Left cardiac atrium (tissue), 4 donors: Measurements from ENCODE around the gene DENND11. TPM values are rescaled to one million over a fixed set of nuclear protein-coding genes. Genes with fewer than 3 reads are reported as not detected.
A peak's percentile ranks its signal among the peaks of the same experiment; 100 is the strongest.

Experiments
- ATAC-seq, 2 donors: fragments of 200-7000 bp; cut with Tn5 transposase; one replicate each; pipeline ENCODE4 v1.9.1; 2020; ENCODE audit warnings: mild to moderate bottlenecking in 2 of 2, moderate library complexity in 2 of 2
- DNase-seq: peaks from one replicate; pipeline ENCODE4 v3.0.0-alpha.2; 2020
- intact Hi-C, 2 donors: fragments of 100-400 bp; cut with DNase I; formaldehyde crosslinking; loops; one replicate each; pipeline versions ENCODE4 v1.14.1 to v1.15.1; 2022 to 2023
- total RNA-seq, 2 donors: library from RNA; stranded (reverse); fragmentation: NEBNext Ultra II Directional; extraction: Animal tissue kit (Norgen Biotek cat#: 25700); gene quantifications; one replicate each; pipeline ENCODE4 v1.2.1, GENCODE V29; 2021
- donor health status: DM: no; HTN: yes; CAD: no.
- donor health status: DM: no; HTN: yes; CAD: no; lungs with severe emphysema.
- donor health status: DM: yes; HTN: yes; CAD: no.
- donor health status: Dilated cardiomyopathy.

DENND11 gene
- total RNA-seq, 2 donors from 2014 or later: 10.6 to 11.1 TPM

DNA sequence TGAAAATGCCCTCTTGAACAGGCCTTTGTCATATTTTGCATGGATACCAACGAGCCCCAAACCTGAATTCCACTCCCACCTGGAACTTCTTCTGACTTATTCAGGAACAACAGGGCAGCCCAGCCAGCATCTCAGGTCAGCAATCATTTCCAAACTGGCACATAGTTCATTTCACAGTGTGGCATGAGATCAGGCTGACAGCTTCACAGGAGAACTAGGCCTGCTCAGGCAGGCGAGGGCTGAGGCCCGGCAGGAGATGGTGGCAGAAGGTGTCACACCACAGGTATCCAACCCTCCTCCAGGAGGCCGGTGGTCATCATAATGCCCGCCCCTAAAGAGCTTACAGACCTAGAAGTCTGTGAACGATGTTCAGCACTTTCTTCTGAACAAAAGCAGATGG lies 42.5 kb downstream of the DENND11 start:
- intact Hi-C loops: loop anchor here in 1 of 2 donors (5.0 kb wide), 1 partner anchor 78 kb away; the partner anchor contains the start of gene SSBP1
- no peak for DNase-seq
- no peak for ATAC-seq

GRCh38 chr7:141654551-141654950 lies 47.4 kb downstream of the DENND11 start:
- intact Hi-C loops: no loop called here

DNA sequence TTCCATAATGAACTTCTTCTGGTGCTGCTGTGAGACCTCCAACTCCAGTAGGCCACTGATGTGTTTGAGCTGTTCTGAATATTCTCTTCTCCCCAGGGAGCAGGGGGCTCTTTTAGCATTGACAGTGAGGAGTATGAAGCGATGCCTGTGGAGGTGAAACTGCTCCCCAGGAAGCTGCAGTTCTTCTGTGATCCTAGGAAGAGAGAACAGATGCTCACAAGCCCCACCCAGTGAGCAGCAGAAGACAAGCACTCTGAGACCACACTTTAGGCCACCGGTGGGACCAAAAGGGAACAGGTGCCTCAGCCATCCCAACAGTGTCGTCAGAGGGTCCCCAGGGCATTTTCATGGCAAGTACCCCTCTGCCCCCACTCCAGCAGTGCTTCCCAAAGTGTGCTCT lies 49.3 kb downstream of the DENND11 start:
- ATAC-seq: no peak
- no peak for DNase-seq
- intact Hi-C loops: no loop called here

More at GRCh38 chr7:141654551-141654950, 47.4 kb downstream of the DENND11 start:
- DNase-seq (peak; percentile 49), ATAC-seq (peak; percentile 54 to 74)

Other genes starting within 250 kb of the DENND11 start
- gene AGK, start 150.8 kb downstream of the DENND11 start, total RNA-seq: 10 to 100 TPM; 28.9 to 37.8 TPM
- not detected for gene WEE2, start 6.2 kb upstream of the DENND11 start, total RNA-seq
- gene SSBP1, start 36.2 kb upstream of the DENND11 start, total RNA-seq: 100 to 1,000 TPM in 1 of 2 donors, 10 to 100 TPM in 1; 80.6 to 109 TPM
- gene TAS2R3, start 61.9 kb upstream of the DENND11 start, total RNA-seq: under 1 TPM; 0.47 to 0.68 TPM
- gene TAS2R4, start 74.5 kb upstream of the DENND11 start, total RNA-seq: under 1 TPM; 0.26 to 0.35 TPM
- gene TAS2R5, start 88.1 kb upstream of the DENND11 start, total RNA-seq: under 1 TPM; 0.53 to 0.58 TPM
- gene PRSS37, start 139.3 kb upstream of the DENND11 start, total RNA-seq: not detected
- gene OR9A4, start 214.2 kb upstream of the DENND11 start, total RNA-seq: not detected
- 1 to 10 TPM in 1 of 2 donors, under 1 TPM in 1; 0.12 to 1.4 TPM for gene CLEC5A, start 244.8 kb upstream of the DENND11 start, total RNA-seq